Gastroesophageal sphincter (tissue), 3 donors: ENCODE measurements around the gene MRGPRG.

Experiments used
- CTCF ChIP-seq, 4 experiments: fragments of 200-600 bp in 2 of 4; fragments of 450-650 bp in 2 of 4; sonication (generic) in 1 of 4; IDR thresholded peaks; one replicate each; pipeline ENCODE4 v1.5.1; 2017 to 2019; ENCODE audit warnings: antibody characterized with exemption in 4 of 4, mild to moderate bottlenecking in 2 of 4, moderate library complexity in 2 of 4
- EP300 ChIP-seq: sonication (generic); formaldehyde crosslinking; IDR thresholded peaks from one replicate; pipeline ENCODE4 v1.6.1; 2017; ENCODE audit warnings: antibody characterized with exemption, mild to moderate bottlenecking
- POLR2A ChIP-seq, 2 donors: fragments of 450-650 bp; IDR thresholded peaks; one replicate each; pipeline ENCODE4 v1.6.1; 2017; ENCODE audit warnings: antibody characterized with exemption in 2 of 2, mild to moderate bottlenecking in 2 of 2, moderate library complexity in 1 of 2

GRCh38 chr11:3215346-3216026 is 3.1 kb downstream of the MRGPRG start:
- TF ChIP-seq EP300 (no peak), POLR2A (IDR thresholded peaks at IDR 0.05) (no peak), CTCF (IDR thresholded peaks at IDR 0.05) (no peak)
